GM18511 (cell line): ENCODE results near the gene CYFIP2.

Source experiments
- ATAC-seq: cut with Tn5 transposase; IDR thresholded peaks from one replicate; pipeline ENCODE4 v1.9.1; 2021; ENCODE audit warnings: mild to moderate bottlenecking, moderate library complexity; ENCODE audit not compliant: unreplicated experiment

CYFIP2 gene

DNA sequence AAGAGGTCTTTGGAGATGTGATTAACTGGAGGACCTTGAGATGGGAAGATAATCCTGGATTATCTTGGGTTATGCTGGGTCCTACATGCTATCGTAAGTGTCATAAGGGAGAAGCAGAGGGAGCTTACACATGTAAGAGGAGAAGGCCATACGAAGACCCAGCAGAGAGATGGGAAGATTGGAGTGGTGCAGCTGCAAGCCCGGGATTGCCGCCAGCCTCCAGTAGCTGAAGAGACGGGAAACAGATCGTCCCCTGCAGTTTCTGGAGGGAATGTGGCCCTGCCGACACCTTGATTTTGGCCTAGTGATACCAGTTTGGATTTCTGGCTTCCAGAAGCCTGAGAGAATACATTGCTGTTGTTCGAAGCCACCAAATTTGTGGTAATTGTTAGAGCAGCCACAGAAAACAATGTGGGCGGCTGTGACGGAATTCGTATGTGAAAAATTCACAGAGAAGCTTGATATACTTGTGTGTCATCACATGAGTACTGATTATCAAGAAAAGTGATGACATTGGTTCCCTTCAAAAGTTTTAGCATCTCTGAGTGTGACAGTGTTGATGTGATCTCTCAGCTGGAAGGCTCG, 86.9 kb downstream of the CYFIP2 start:
- ATAC-seq, result no peak

DNA sequence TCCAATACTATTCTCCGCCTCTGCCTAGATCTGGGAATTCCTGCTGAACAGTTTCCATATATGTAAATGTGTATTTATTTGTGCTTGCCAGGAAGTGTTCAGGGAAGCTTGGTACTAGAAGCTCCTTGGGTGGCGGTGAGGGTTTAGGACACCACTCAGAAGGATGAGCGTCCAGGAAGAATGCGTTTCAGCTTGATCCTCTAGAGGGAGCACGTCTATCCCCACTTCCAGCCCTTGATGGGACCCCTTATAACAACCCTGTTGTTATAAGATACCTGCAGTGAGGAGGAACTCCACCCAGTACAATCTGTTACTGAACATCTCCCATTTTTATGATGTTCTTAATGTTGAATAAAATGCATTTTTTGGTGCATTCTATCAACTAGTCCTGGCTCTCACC, 88.9 kb downstream of the CYFIP2 start:
- no peak for ATAC-seq

DNA sequence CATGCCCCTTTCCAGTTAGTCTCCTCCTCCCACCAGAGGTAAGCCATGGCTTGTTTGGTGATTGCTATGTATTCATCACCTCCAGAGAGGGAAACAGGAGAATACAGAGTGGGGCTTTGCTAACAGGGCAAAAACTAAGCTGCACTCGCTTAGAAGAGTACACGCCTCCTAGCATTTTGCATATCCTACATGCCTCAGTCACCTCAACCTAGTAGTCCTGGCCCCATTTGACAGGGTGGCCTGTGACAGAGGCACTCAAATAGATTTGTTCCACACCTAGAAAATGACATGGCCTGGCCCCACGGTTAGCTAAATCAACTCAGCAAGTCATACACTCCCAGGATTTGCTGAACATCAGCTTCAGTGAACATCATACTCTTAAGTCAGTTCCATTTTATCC, 90.7 kb downstream of the CYFIP2 start:
- ATAC-seq, result no peak

DNA sequence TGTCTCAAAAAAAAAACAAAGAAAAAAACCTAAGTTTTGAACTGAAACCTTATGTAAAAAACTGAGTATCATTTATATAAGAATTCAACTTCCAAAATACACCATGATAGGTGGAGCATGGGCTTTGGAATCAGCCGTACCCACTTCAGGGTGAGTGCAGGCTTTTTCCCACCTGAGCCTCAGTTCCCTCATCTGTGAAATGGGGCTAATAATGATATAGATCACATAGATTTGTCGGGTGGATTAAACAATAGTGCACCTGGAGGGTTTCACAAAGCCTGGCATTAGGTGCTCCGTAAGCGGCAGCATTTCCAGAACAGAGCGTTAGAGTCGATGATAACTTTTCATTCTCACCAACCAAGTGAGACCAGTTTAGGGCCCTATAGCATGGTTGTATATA, 91.9 kb downstream of the CYFIP2 start:
- ATAC-seq, result no peak

DNA sequence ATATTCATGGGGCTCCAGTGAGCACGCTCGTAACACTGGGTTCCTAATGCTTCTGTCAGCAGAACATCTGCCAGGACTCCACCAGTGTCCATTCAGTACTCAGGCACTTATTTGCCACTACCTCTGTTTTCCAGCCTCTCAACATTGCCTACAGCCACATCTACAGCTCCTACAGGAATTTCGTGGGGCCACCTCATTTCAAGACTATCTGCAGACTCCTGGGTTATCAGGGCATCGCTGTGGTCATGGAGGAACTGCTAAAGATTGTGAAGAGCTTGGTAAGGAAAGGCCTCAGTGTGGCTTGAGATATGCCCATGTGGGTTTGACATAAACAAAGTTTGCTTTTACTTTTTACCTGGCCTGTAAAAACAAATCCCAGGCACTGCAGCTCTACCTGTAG, 92.9 kb downstream of the CYFIP2 start:
- no peak for ATAC-seq

DNA sequence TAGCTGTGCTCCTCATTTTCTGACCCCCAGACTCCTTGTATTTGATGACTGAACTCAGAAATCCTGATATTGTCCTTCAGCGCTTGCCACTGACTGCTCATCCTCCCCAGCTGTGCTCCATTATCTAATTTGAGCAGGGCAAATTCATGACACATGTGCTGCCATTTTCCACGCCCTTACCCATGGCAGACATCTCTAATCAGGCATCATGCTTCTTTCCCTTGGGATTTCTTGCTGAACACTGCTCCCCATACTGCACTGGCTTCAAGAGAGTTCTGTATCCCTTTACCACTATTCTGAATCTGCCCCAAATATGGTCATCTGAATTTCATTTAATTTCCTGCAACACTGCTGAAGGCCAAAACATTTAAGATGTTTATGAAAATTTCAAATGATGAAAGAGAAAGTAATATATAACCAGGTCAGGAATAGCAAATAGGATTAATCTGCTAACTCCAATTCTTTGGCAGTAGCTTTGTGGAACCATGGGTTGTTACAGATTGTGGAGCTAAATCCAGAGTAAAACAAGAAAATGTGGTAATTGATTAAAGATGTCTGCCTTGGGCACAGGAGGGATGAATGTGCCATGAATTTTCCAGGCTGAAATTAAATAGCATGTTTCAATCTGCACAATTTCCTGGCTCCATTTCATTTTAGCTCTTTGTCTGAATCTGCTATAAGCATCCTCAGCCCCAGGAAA, 93.6 kb downstream of the CYFIP2 start:
- ATAC-seq, result no peak

DNA sequence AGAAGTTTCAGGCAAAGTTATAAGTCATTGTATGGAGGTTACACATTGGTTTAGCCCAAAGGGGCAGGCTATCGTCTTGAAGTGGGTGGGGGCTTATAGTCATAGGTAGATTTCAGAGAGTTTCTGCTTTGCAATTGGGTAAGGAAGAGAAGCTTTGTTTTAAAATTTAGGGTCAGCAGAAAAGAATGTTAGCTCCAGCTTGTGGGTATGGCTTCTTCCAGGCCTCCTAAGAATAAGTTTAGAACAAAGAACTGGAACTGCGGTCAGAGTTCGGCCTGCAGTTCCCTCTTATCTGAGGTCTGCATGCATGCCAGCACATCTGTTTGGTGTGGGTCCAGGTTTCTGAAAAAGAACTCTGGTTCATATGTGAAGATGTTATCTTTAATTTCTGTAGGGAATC, 96.1 kb downstream of the CYFIP2 start:
- ATAC-seq, result no peak

DNA sequence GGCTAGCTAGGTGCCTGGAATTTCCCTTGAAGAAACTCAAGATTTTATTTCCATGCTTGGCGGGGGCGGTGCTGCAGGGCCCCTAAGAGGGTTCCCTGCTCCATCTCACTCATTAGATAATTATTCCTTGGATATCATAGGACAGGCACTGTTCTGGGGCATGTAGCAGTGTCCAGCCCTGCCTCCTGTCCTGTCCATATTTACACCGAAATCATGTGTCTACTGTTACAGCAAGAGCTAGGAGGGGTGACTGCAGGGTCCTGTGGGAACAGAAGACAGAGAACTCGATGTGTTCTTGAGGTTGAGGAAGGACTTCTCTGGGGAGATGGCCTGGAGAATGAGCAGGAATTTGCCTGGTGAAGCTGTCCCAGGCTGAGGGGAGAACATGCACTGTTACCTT, 96.6 kb downstream of the CYFIP2 start:
- ATAC-seq, result no peak

DNA sequence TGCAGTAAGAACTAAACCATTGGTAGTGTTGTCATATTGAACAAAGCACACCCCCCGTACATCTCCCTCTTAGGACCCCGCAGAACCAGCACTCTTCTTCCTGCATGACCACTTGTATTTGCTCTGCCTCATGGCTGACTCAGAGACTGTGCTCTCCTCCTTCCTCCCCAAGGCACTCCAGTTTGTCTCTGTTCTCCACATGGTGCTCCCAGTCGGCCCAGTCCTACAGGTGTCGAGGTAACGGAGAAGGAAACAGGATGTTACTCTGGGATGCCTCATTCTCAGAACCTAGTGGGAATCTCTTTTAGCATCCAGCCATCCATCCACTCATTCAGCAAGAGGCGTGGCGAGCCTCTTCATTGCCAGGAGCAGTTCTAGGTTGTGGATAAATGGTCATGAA, 97.1 kb downstream of the CYFIP2 start:
- ATAC-seq, result no peak

DNA sequence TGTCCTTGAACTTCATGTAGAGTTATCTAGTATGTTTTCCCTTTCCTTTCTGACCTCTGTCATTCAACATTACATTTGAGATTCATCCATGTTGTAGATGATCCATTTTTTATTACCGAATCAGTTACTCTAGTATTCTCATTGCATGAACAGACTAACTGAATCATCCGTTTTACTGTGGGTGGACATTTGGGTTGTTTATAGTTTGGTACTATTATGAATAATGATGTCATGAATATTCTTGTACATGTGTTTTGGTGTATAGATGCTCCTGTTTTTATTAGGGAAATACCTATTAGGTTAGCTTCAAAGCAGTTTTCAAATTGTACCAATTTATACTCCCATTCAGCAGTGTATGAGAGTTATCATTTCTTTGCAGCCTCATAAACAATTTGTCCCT, 99.8 kb downstream of the CYFIP2 start:
- no peak for ATAC-seq

DNA sequence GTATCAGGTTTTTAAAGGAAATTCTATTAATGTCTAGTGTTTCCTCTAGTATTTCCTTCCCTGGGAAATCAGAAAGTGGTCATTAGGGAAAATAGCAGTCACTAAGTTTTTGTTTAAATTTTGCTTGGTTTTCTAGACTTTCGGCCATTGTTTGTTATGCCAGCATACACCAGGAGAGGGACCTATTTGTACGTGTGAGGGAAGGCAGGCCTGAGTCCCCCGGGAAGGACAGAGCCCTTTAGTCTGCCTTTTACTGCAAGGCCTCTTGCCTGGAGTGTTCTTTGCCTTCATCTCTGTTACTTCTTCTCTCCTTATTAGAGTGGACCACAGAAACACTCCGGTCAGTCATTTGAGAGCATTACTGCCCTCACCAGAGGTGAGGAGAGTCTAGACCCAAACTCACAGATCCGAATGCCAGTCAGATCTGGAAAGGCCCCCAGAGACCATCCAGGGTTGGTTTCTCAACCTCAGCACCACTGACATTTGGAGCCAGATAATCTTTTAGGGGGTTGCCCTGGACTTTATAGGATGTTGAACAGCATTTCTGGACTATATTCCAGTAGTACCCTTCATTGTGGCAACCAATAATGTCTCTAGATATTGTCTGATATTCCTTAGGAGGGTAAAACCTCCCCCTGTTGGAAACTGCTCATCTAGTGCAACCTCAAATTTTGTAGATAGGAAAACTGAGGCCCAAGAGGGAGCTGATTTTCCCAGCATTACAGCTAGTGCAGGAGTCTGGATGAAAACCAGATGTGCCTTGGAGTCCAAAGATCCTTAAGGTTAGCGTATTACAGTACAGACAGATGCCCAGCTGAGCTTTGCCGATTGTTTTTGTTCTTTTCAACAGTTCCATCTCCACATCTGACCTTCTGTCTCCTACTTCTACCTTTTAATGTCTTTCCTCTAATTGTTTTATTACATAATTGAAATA, 101.1 kb downstream of the CYFIP2 start:
- ATAC-seq, result no peak

DNA sequence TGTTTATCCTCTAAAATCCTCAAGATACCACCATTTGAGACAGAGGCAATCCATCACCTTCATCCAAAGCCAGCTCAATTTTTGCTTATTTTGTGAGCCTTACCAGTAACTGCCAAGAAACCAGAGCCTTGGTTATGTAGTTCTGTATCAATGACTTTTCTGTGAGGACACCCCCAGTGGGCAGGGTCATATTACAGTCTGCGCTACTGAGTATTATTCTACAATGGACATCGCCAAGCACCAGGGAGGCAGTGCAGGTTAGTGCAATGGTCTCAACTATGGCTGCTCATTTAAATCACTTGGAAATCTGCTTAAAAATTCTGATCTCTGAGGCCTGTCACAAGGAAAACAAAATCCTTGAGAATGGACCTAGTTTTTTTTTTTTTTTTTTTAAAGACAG, 103.6 kb downstream of the CYFIP2 start:
- no peak for ATAC-seq

DNA sequence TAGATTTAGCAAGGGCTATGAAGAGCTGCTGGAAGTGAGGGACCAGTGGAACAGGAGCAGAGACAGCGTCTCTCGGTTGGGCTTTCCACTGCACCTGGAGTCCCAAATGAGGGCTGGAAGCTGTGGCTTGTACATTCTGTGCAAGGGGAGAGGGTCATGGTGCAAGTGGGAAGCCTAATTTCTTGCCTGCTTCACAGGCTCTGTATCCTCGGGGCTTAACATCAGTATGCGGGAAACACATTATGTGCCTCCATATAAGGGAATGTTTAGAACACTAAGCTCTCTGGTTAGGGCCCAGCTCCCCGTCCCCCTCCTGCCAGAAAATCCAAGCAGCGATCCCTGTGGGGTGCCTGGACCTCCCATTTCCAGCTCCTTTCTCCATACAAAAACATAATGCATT, 105.0 kb downstream of the CYFIP2 start:
- no peak for ATAC-seq

DNA sequence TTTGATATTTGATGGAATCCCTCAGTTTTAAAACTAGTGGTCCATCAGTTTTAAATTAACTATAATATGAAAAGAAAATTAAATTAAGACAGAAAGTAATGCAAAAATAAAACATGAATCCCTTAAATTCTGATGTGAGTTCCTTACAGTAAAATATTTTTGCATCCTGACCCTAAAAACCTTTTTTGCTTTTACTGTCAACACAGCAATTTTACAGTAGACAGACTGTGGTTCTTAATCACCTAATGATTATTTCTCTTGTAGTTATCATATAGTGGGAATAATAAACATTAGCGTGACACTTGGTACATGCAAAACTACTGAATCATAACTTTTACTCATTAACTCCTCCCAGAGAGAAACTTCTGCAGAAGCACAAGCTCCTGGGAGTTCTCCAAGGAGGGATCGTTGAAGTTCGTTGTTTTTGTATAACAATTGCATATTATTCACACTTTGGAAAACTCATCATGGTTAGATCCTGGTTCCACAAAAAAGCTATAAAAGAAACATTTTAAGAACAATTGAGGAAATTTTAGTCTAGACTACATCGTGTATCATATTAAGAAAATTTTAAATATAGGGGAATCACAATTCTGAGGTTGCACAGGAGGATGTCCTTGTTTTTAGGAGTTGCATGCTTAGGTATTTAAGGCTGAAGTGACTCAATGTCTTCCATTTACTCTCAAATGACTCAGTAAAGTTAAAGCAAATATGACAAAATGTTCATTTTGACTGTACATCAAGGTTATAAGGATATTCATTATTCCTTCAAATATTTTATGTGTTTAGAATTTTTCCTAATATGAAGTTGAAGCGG, 105.9 kb downstream of the CYFIP2 start:
- no peak for ATAC-seq

DNA sequence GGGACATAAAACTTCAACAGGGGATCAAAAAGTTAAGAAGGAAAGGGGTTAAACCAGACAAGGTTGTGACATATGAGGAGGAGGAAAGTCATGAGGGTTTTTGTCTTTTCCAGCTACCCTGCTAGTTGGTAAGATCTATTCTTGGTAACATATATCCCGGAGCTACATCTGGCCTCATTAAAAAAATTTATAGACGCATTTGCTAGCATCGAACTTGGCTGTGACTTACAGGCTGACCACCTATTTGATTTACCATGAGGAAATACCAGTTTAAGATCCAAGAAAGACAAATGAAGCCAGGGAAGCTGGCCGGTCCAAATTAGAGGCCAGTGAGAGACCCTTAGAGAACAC, 106.5 kb downstream of the CYFIP2 start:
- ATAC-seq, result no peak

DNA sequence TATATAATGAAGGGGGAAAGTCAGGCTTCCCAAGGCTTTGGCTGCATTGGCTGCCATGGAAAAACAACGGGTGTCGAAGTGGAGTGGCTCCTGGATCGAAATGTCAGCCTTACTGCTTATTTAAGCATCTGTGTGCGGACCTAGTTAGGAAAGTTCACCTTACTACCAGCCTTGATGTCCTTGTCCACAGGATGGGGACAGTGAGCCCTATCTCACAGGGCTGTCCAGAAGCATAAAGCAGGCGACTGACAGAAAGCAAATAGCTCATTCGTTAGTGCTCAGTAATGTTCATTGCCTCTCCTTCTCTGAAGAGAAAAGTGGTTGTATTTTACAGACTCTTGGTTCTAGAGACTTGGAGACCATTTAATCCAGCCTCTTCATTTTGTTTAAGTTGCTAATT, 112.6 kb downstream of the CYFIP2 start:
- ATAC-seq, result no peak

DNA sequence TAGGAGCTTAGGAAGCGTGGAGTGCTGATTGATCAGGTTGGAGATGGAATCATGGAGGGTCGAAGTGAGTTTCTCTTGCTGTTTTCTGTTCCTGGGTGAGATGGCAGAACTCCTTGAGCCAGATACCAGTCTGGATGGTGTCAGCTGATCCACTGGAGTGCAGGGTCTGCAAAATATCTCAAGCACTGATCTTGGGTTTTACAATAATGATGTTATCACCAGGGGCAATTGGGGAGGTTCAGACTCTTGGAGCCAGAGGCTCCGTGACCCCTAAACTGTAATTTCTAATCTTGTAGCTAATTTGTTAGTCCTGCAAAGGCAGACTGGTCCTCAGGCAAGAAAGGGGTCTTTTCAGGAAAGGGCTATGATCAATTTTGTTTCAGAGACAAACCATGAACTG, 114.1 kb downstream of the CYFIP2 start:
- ATAC-seq, result no peak

DNA sequence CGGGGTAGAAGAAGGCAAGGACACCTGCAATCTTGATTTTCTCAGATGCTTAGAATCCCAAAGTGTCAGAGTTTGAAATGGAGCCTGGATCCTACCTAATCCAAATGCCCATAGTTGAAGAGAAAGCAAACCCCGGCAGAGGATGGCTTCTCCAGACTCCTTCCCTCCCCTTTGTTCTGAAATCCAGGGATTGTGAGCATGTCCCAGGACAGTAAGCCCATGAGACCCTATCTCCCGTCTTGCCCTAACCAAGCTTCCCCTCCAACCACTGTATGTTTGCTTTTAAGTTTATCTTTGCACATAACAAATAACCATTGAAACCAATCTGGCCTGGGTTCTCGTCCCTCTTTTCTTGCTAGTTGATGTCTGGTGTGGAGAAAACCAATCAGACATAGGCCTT, 115.8 kb downstream of the CYFIP2 start:
- ATAC-seq, result no peak

DNA sequence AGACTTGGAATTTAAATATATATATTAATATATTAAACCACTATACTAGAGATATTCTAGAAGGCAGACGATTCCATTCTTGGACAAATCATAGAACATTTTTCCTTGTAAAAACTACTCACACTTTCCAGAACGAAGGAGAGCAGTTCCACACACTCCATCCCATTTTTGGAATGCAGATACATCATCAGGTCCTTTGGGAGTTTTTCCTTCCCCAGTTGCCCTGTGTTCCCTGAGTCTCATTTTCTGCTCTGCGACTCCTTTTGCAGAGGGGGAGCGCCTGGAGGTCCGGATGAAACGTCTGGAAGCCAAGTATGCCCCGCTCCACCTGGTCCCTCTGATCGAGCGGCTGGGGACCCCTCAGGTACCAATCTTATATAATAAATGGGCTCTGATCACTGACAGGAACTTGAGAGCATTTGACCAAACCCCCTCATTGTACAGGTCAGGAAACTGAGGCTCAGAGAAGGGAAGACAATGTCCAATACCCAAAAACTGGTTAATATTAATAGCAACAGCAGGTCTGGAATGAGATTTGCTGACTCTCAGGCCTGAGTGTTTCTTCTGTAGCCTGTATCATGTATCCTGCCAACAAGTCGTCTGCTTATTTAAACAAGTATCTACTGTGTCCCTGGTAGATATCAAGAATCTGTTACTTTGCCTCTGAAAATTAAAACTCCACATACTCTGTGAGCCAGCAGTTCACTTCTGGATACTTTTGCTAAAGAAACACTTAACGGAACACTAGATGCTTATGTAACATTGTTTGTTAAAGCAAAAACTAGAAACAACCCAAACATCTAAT, 117.3 kb downstream of the CYFIP2 start:
- no peak for ATAC-seq

DNA sequence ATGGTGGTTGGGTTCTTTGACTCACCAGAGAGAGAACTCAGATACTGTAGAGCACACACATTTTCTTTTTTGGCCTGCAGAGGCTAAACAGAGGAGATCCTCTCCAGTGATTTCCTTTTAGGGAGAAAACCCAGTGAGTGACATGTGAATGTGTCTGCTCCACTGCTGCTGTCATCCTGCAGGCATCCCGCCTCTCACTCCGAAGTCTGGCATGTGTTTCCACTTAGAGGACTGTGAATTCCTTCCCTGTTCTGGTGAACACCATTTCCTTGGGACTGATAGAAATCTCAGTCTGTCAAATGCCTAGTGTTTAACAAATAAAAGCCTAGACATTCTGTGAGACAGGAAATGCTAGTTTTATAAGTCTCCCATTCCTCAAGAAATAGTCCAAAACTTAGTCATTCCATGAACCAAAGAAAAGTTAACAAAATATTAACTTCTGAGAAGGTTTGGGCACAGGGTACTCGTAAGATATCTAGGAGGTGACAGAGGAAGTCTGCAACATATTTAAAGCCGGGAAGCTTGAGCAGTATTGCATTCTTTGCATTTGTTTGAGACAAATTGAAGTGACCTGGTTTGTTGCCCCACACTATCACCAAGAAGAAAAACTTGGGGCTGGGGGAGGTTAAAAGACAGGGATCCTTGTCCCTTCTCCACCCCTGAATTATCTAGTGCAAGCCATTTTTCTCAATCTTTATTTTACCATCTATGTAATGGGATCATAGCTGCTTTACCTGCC, 119.2 kb downstream of the CYFIP2 start:
- no peak for ATAC-seq
